NCI-H2196 (cell line): ENCODE data around the gene TTYH3.

Source experiments
- DNase-seq: peaks from one replicate; lab custom pipeline; 2025; ENCODE audit not compliant: unreplicated experiment; lab: John Stamatoyannopoulos, UW

TTYH3 gene

GRCh38 chr7:2634267-2635145, 2.7 kb downstream of the TTYH3 start:
- DNase-seq: no peak

GRCh38 chr7:2635148-2635668, 3.4 kb downstream of the TTYH3 start:
- no peak for DNase-seq

- no peak for DNase-seq
Observed at GRCh38 chr7:2635810-2636701, 4.3 kb downstream of the TTYH3 start.

GRCh38 chr7:2637066-2637471, 5.3 kb downstream of the TTYH3 start:
- DNase-seq: no peak

- no peak for DNase-seq
Observed at GRCh38 chr7:2637505-2638223, 5.9 kb downstream of the TTYH3 start.

- DNase-seq: no peak
Observed at GRCh38 chr7:2638224-2638991, 6.6 kb downstream of the TTYH3 start.

- no peak for DNase-seq
Observed at GRCh38 chr7:2639181-2639681, 7.4 kb downstream of the TTYH3 start.

GRCh38 chr7:2639695-2640481, 8.1 kb downstream of the TTYH3 start:
- DNase-seq: no peak

GRCh38 chr7:2640482-2640830, 8.7 kb downstream of the TTYH3 start:
- DNase-seq: peak; percentile 47

GRCh38 chr7:2640846-2641316, 9.1 kb downstream of the TTYH3 start:
- no peak for DNase-seq

GRCh38 chr7:2641406-2642393, 9.9 kb downstream of the TTYH3 start:
- no peak for DNase-seq

GRCh38 chr7:2643386-2644219, 11.8 kb downstream of the TTYH3 start:
- no peak for DNase-seq

- no peak for DNase-seq
Observed at GRCh38 chr7:2644220-2644561, 12.4 kb downstream of the TTYH3 start.

GRCh38 chr7:2644562-2645273, 12.9 kb downstream of the TTYH3 start:
- no peak for DNase-seq

GRCh38 chr7:2645274-2645868, 13.6 kb downstream of the TTYH3 start:
- DNase-seq: no peak

- no peak for DNase-seq
Observed at GRCh38 chr7:2646336-2646679, 14.5 kb downstream of the TTYH3 start.
